ENCODE data around the gene ADAM12.

The ADAM12 gene

GRCh38 chr10:126263006-126263676 lies 125.1 kb downstream of the ADAM12 start:
- DNase-seq (ENCODE audit: low read depth): no peak

- DNase-seq (ENCODE audit: low read depth): no peak
Observed at GRCh38 chr10:126262233-126262838, 125.9 kb downstream of the ADAM12 start.

- no peak for DNase-seq (ENCODE audit: low read depth)
Observed at GRCh38 chr10:126259760-126260479, 128.4 kb downstream of the ADAM12 start.

GRCh38 chr10:126256864-126257263 lies 131.4 kb downstream of the ADAM12 start:
- no peak for DNase-seq (ENCODE audit: low read depth)

- DNase-seq (ENCODE audit: low read depth): no peak
Observed at GRCh38 chr10:126255313-126255712, 133.0 kb downstream of the ADAM12 start.

- DNase-seq (ENCODE audit: low read depth): no peak
Observed at GRCh38 chr10:126253611-126253998, 134.7 kb downstream of the ADAM12 start.

GRCh38 chr10:126252884-126253610 lies 135.2 kb downstream of the ADAM12 start:
- peak; percentile 90 for DNase-seq (ENCODE audit: low read depth)

GRCh38 chr10:126251778-126252407 lies 136.4 kb downstream of the ADAM12 start:
- no peak for DNase-seq (ENCODE audit: low read depth)

- peak; percentile 58 for DNase-seq (ENCODE audit: low read depth)
Observed at GRCh38 chr10:126250527-126251310, 137.6 kb downstream of the ADAM12 start.

- peak; percentile 43 for DNase-seq (ENCODE audit: low read depth)
Observed at GRCh38 chr10:126250045-126250444, 138.2 kb downstream of the ADAM12 start.

- peak; percentile 96 for DNase-seq (ENCODE audit: low read depth)
Observed at GRCh38 chr10:126247446-126247975, 140.8 kb downstream of the ADAM12 start.

- peak; percentile 34 for DNase-seq (ENCODE audit: low read depth)
Observed at GRCh38 chr10:126246396-126246795, 141.9 kb downstream of the ADAM12 start.

- no peak for DNase-seq (ENCODE audit: low read depth)
Observed at GRCh38 chr10:126245501-126245900, 142.8 kb downstream of the ADAM12 start.

- DNase-seq (ENCODE audit: low read depth): peak; percentile 62
Observed at GRCh38 chr10:126243971-126244370, 144.3 kb downstream of the ADAM12 start.

GRCh38 chr10:126243306-126243705 lies 145.0 kb downstream of the ADAM12 start:
- DNase-seq (ENCODE audit: low read depth): no peak

GRCh38 chr10:126242397-126243260 lies 145.6 kb downstream of the ADAM12 start:
- DNase-seq (ENCODE audit: low read depth): peak; percentile 76

GRCh38 chr10:126240483-126240882 lies 147.8 kb downstream of the ADAM12 start:
- no peak for DNase-seq (ENCODE audit: low read depth)

- DNase-seq (ENCODE audit: low read depth): no peak
Observed at GRCh38 chr10:126239844-126240243, 148.4 kb downstream of the ADAM12 start.

- no peak for DNase-seq (ENCODE audit: low read depth)
Observed at GRCh38 chr10:126235979-126236851, 152.1 kb downstream of the ADAM12 start.

All from iris pigment epithelial cell (primary cell).